OCI-LY1 (cell line): ENCODE results near the gene CHMP6.

Source experiments
- H2AFZ ChIP-seq: fragments of 200-600 bp; sonication (generic), shearing (Covaris generic); 2 replicates; pipeline ENCODE4 v1.6.0; 2014; ENCODE audit warnings: antibody characterized with exemption, mild to moderate bottlenecking, low read length
- H3F3A ChIP-seq: fragments of 200-600 bp; sonication (generic), shearing (Covaris generic); 2 replicates; pipeline ENCODE4 v1.6.0; 2014; ENCODE audit warnings: mild to moderate bottlenecking, antibody characterized with exemption, low read length, moderate library complexity; ENCODE audit not compliant: insufficient read depth
- H3K27ac ChIP-seq: fragments of 200-600 bp; sonication (generic); 2 replicates; pipeline ENCODE4 v1.5.1; 2014; ENCODE audit warnings: low read length, mixed run types, mild to moderate bottlenecking, low read depth; ENCODE audit not compliant: poor library complexity, severe bottlenecking
- H3K27me3 ChIP-seq: fragments of 200-600 bp; sonication (generic); 2 replicates; pipeline ENCODE4 v1.6.0; 2014; ENCODE audit warnings: antibody characterized with exemption, mild to moderate bottlenecking, low read length, moderate library complexity; ENCODE audit not compliant: insufficient read depth
- H3K36me3 ChIP-seq: fragments of 200-600 bp; sonication (generic); 2 replicates; pipeline ENCODE4 v1.6.1; 2014; ENCODE audit warnings: mild to moderate bottlenecking, antibody characterized with exemption, low read length, moderate library complexity, mixed read lengths; ENCODE audit not compliant: insufficient read depth
- H3K4me1 ChIP-seq: fragments of 200-600 bp; sonication (generic); 2 replicates; pipeline ENCODE4 v1.5.1; 2014; ENCODE audit warnings: mild to moderate bottlenecking, low read length, moderate library complexity; ENCODE audit not compliant: insufficient read depth, severe bottlenecking
- H3K4me2 ChIP-seq: fragments of 200-600 bp; sonication (generic), shearing (Covaris generic); 2 replicates; pipeline ENCODE4 v1.6.1; 2014; ENCODE audit warnings: low read length
- H3K4me3 ChIP-seq: fragments of 200-600 bp; sonication (generic); 2 replicates; pipeline ENCODE4 v1.5.1; 2014; ENCODE audit warnings: low read length, low read depth, mild to moderate bottlenecking, mixed read lengths; ENCODE audit not compliant: poor library complexity, severe bottlenecking
- H3K79me2 ChIP-seq: fragments of 200-600 bp; shearing (Covaris generic); 2 replicates; pipeline ENCODE4 v1.6.1; 2016; ENCODE audit warnings: mixed run types, low read length, mixed read lengths; ENCODE audit not compliant: insufficient read depth
- H3K9ac ChIP-seq: fragments of 200-600 bp; sonication (generic), shearing (Covaris generic); 2 replicates; pipeline ENCODE4 v1.6.1; 2014; ENCODE audit warnings: mild to moderate bottlenecking, low read length, mixed read lengths
- H3K9me2 ChIP-seq: fragments of 200-600 bp; sonication (generic), shearing (Covaris generic); 2 replicates; pipeline ENCODE4 v1.6.1; 2014; ENCODE audit warnings: low read depth, mild to moderate bottlenecking, low read length, mixed read lengths
- H3K9me3 ChIP-seq: fragments of 200-600 bp; shearing (Covaris generic); 2 replicates; pipeline ENCODE4 v1.6.1; 2014; ENCODE audit warnings: low read length, mixed read lengths
- H4K20me1 ChIP-seq: fragments of 200-600 bp; sonication (generic), shearing (Covaris generic); 2 replicates; pipeline ENCODE4 v1.6.0; 2016; ENCODE audit warnings: mild to moderate bottlenecking, low read length; ENCODE audit not compliant: insufficient read depth
- CTCF ChIP-seq: fragments of 200-600 bp; sonication (generic), shearing (Covaris generic); IDR thresholded peaks from 2 replicates; pipeline ENCODE4 v1.5.1; 2017; ENCODE audit warnings: mild to moderate bottlenecking, antibody characterized with exemption, low read length, moderate library complexity, mixed read lengths
- EZH2 ChIP-seq: fragments of 200-600 bp; sonication (generic), shearing (Covaris generic); IDR thresholded peaks from 2 replicates; pipeline ENCODE4 v1.8.0; 2017; ENCODE audit warnings: borderline replicate concordance, mixed run types, mild to moderate bottlenecking, antibody characterized with exemption, low read length, moderate library complexity, mixed read lengths

Gene CHMP6

GRCh38 chr17:81018044-81018802 is 26.6 kb downstream of the CHMP6 start:
- Histone ChIP-seq H3K9me3 (peaks cover 4% of the 10 kb centered on the region; the same call in 1 of the 2 replicates), H3K9me2 (no peaks in the 10 kb centered on the region), H4K20me1 (no peaks in the 10 kb centered on the region), H3F3A (no peaks in the 10 kb centered on the region), H3K36me3 (no peaks in the 10 kb centered on the region; the same call in 1 of the 2 replicates), H3K27ac (no peak overlapping the region), H3K4me3 (no peak overlapping the region), H3K4me2 (no peak overlapping the region), H2AFZ (no peak overlapping the region), H3K4me1 (no peaks in the 10 kb centered on the region), H3K9ac (no peak overlapping the region), H3K79me2 (no peaks in the 10 kb centered on the region), H3K27me3 (no peaks in the 10 kb centered on the region; the same call in 1 of the 2 replicates)
- no peak for TF ChIP-seq CTCF
- no peak for TF ChIP-seq EZH2

- no peaks in the 10 kb centered on the region for H4K20me1 ChIP-seq
- H3K4me2 ChIP-seq: no peak overlapping the region
- H3K79me2 ChIP-seq: no peaks in the 10 kb centered on the region
- H2AFZ ChIP-seq: no peak overlapping the region
- H3F3A ChIP-seq: no peaks in the 10 kb centered on the region
- H3K9me3 ChIP-seq: peaks cover 4% of the 10 kb centered on the region; the same call in 1 of the 2 replicates
- H3K4me1 ChIP-seq: no peaks in the 10 kb centered on the region
- H3K27ac ChIP-seq: no peak overlapping the region
- no peak overlapping the region for H3K9ac ChIP-seq
- no peaks in the 10 kb centered on the region; the same call in 1 of the 2 replicates for H3K27me3 ChIP-seq
- no peak overlapping the region for H3K4me3 ChIP-seq
- TF ChIP-seq CTCF (no peak), EZH2 (no peak)
- no peaks in the 10 kb centered on the region; the same call in 1 of the 2 replicates for H3K36me3 ChIP-seq
- no peaks in the 10 kb centered on the region for H3K9me2 ChIP-seq
Observed at GRCh38 chr17:81019563-81020442, 28.2 kb downstream of the CHMP6 start.

- no peak overlapping the region for H3K9ac ChIP-seq
- no peaks in the 10 kb centered on the region for H3K4me1 ChIP-seq
- H4K20me1 ChIP-seq: no peaks in the 10 kb centered on the region
- H3K9me3 ChIP-seq: peaks cover 4% of the 10 kb centered on the region; the same call in 1 of the 2 replicates
- TF ChIP-seq EZH2 (no peak), CTCF (no peak)
- no peaks in the 10 kb centered on the region for H3F3A ChIP-seq
- no peak overlapping the region for H3K4me3 ChIP-seq
- H3K27me3 ChIP-seq: no peaks in the 10 kb centered on the region; the same call in 1 of the 2 replicates
- no peaks in the 10 kb centered on the region; the same call in 1 of the 2 replicates for H3K36me3 ChIP-seq
- H3K79me2 ChIP-seq: no peaks in the 10 kb centered on the region
- H3K4me2 ChIP-seq: no peak overlapping the region
- H2AFZ ChIP-seq: no peak overlapping the region
- H3K9me2 ChIP-seq: no peaks in the 10 kb centered on the region
- no peak overlapping the region for H3K27ac ChIP-seq
Observed at GRCh38 chr17:81020443-81020766, 28.8 kb downstream of the CHMP6 start.
